K562 (cell line): Measurements from ENCODE around the gene BCAS3.

ENCODE experiments used
- FIP1L1 ChIP-seq: fragments of 200-400 bp; formaldehyde crosslinking; IDR thresholded peaks from 2 replicates; pipeline ENCODE4 v1.6.1; 2018; ENCODE audit warnings: mild to moderate bottlenecking, low read depth, low read length; ENCODE audit not compliant: poor library complexity, severe bottlenecking
- FOSL1 ChIP-seq: fragments of 200-800 bp; sonication (Bioruptor generic); conservative IDR thresholded peaks from 2 replicates; pipeline ENCODE4 v1.6.1; 2016; ENCODE audit warnings: missing genetic modification characterization, missing compliant biosample characterization
- GATA2 ChIP-seq: sonication (generic); formaldehyde crosslinking; IDR thresholded peaks from 2 replicates; pipeline ENCODE4 v1.4.0; 2020; ENCODE audit warnings: mild to moderate bottlenecking, missing genetic modification reagents
- ILK ChIP-seq: fragments of 450-650 bp; IDR thresholded peaks from 2 replicates; pipeline ENCODE4 v1.6.1; 2016; ENCODE audit warnings: missing genetic modification characterization, low read depth, mild to moderate bottlenecking, missing compliant biosample characterization, moderate library complexity, borderline replicate concordance
- RAD21 ChIP-seq, 2 experiments: fragments of 250-450 bp in 1 of 2; fragments of 450-650 bp in 1 of 2; sonication (Bioruptor Pico) in 1 of 2; formaldehyde crosslinking in 1 of 2; IDR thresholded peaks in 1 of 2; conservative IDR thresholded peaks in 1 of 2; 2 replicates each; pipeline versions ENCODE4 v1.4.0 to v1.8.0; 2020 to 2022; ENCODE audit warnings: mild to moderate bottlenecking in 2 of 2, moderate library complexity in 1 of 2
- ZKSCAN3 ChIP-seq: fragments of 250-450 bp; sonication (Bioruptor Pico); IDR thresholded peaks from 2 replicates; pipeline ENCODE4 v1.4.0; 2020

- TF ChIP-seq RAD21 (CRISPR knock-in tag; conservative IDR thresholded peaks at IDR 0.05 in 1 of 2, IDR thresholded peaks at IDR 0.05 in 1 of 2) (no peak), ILK (tag) (no peak), FIP1L1 (no peak), FOSL1 (tag) (no peak), ZKSCAN3 (CRISPR knock-in tag) (no peak), GATA2 (CRISPR knock-in tag) (no peak)
Measured at GRCh38 chr17:61223725-61224124, 546.1 kb downstream of the BCAS3 start.
